Dedifferentiated amniotic fluid mesenchymal stem cell (primary cell): ENCODE measurements around the gene DNAJB12.

Experiments used
- DNase-seq: peaks from one replicate; pipeline ENCODE4 v3.0.0-alpha.2; 2016; ENCODE audit errors: extremely low spot score

Gene DNAJB12

DNA sequence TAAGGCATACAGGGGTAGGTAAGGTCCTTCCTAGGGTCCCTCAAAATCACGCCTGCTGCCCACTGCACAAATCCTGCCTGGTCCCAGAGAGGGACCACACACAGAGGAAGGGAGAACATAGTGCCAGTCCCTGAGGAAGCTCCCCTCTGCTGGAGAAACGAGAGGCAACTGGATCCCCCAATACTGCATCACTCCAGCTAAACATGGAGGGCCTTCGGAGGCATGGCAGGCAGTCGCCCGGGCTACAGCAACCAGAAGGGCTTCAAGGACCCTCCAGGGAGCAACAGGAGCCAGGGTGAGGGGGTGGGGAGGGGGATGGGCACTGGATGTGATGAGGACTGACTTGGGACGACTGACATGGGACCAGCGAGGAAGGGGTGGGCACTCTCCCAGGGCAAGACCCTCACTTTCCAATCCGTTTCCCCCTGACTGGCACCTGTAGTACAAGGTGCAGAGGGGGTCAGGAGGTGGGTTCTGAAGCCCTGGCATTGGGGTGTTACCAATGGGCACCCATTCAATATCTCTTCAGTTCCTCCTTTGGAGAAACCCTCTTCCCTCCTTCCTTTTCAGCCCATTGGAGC, 59.3 kb downstream of the DNAJB12 start:
- DNase-seq: no peak

DNA sequence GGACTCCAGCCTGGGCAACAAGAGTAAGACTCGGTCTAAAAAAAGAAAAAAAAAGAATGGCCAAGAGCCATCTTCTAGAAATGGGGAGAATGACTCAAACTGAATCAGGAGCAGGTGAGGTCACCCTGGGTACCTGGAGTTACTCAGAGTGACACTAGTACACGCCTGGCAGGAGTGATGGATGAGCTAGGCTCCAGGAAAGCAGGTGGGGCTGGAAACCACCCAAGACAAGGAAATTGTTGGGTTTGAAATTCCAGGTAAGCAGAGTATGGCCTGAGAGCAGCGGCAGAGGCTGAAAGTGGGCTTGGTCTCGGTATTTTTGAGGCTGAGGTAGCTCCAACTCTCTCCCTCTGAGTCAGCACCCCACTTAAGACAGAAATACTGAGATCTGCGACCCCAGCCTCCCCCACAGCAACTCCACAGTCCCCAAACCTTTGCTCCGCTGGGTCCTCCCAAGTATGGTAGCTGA, 62.5 kb downstream of the DNAJB12 start:
- DNase-seq: no peak

DNA sequence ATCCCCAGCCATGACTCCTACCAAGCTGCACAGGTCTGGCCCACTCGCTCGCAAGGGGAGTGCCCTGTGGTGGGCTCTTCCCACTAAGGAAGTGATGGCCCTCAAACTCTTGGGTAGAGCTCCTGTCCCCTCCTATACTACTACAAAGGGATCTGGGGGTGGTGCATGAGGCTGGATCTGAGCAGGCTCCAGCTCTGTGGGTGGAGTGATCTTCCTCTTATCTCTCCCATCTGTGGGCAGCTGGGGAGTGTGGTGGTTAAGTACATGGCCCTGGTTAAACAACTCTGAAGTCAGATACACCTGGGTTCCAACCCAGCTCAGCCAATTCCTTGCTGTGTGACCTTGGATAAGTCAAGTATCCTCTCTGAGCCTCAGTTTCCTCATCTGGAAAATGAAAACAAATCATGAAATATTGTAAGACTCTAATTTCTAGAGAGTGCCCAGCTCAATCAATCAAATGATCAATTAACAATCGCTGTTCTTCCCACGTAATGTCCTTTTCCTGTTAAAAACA, 63.6 kb downstream of the DNAJB12 start:
- no peak for DNase-seq

DNA sequence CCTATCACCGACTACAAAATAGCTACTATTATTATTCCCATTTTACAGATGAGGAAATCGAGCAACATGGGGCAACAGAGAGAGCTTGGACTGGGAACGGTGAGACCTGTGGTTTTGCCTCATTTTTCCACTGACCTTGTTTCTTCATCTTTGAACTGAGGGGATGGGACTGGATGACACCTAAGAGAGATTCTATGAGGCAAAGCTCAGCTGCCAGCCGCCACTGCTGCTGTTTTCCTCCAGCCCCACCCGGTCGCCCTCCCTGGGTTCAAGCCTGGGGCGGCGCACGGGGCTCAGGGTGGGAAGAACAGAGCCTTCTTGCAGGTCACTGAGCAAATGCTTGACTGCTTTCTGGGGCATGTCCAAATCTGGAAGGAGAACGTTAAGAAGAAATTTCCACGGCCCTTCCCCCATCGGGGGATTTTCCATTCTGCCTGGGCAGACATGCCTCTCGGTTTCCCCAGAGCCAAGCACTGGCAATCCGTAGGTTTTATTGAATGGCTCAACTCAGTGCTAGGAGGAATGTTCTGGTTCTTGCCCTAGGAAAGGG, 68.7 kb downstream of the DNAJB12 start:
- no peak for DNase-seq

DNA sequence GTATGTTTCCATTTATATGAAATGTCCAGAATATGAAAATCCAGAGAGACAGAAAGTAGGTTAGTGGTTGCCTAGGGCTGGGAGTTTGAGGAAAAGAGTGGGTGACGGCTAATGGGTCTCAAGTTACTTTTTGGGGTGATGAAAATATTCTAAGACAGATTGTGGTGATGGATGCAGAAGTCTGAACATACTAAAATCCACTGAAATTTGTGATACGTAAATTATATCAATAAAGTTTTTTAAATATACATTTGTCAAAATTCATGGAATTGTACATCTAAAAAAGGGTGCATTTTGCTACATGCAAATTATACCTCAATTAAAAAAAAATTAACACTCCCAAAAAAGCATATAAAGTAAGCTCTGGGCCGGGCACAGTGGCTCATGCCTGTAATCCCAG, 71.6 kb downstream of the DNAJB12 start:
- DNase-seq: no peak
